ENCODE data around the gene ATP2A3. TPM values are rescaled to one million over a fixed set of nuclear protein-coding genes. Genes with fewer than 3 reads are reported as not detected.
"Not testable (repeated sequence)": the region's sequence is repeated elsewhere in the genome, so short reads cannot be mapped to it uniquely, and the experiment has no call there.

ATP2A3 gene
- total RNA-seq, 1 donor from 2014 or later, result 7.7 TPM

GRCh38 chr17:3994221-3994576 is 30.0 kb upstream of the ATP2A3 start:
- DNase-seq (ENCODE audit: missing footprints), result no peak
- no peak for ATAC-seq
- intact Hi-C loops (cut with DNase I), result no loop called here

GRCh38 chr17:3993493-3994220 is 29.4 kb upstream of the ATP2A3 start:
- ATAC-seq, result no peak
- intact Hi-C loops (cut with DNase I), result no loop called here
- no peak for DNase-seq (ENCODE audit: missing footprints)

- ATAC-seq (no peak), DNase-seq (ENCODE audit: missing footprints) (no peak)
- intact Hi-C loops (cut with DNase I), result no loop called here
Measured at GRCh38 chr17:3992370-3992769, 28.1 kb upstream of the ATP2A3 start.

- intact Hi-C loops (cut with DNase I); ATAC-seq; DNase-seq (ENCODE audit: missing footprints): not testable (repeated sequence)
Measured at GRCh38 chr17:3991699-3992098, 27.5 kb upstream of the ATP2A3 start.

GRCh38 chr17:3990386-3991127 is 26.3 kb upstream of the ATP2A3 start:
- no peak for ATAC-seq
- no peak for DNase-seq (ENCODE audit: missing footprints)
- intact Hi-C loops (cut with DNase I), result no loop called here

- ATAC-seq (no peak), DNase-seq (ENCODE audit: missing footprints) (no peak)
- intact Hi-C loops (cut with DNase I), result no loop called here
Measured at GRCh38 chr17:3989041-3989886, 25.0 kb upstream of the ATP2A3 start.

- DNase-seq (ENCODE audit: missing footprints) (no peak), ATAC-seq (no peak)
- intact Hi-C loops (cut with DNase I), result no loop called here
Measured at GRCh38 chr17:3988297-3989040, 24.2 kb upstream of the ATP2A3 start.

- no peak for DNase-seq (ENCODE audit: missing footprints)
- no peak for ATAC-seq
- intact Hi-C loops (cut with DNase I), result no loop called here
Measured at GRCh38 chr17:3986939-3987335, 22.7 kb upstream of the ATP2A3 start.

- intact Hi-C loops (cut with DNase I), result no loop called here
- no peak for DNase-seq (ENCODE audit: missing footprints)
- ATAC-seq, result no peak
Measured at GRCh38 chr17:3986270-3986938, 22.2 kb upstream of the ATP2A3 start.

GRCh38 chr17:3985846-3986245 is 21.6 kb upstream of the ATP2A3 start:
- ATAC-seq (no peak), DNase-seq (ENCODE audit: missing footprints) (peak; percentile 50)
- intact Hi-C loops (cut with DNase I), result no loop called here

GRCh38 chr17:3983606-3984484 is 19.6 kb upstream of the ATP2A3 start:
- ATAC-seq (peak; percentile 42), DNase-seq (ENCODE audit: missing footprints) (peak; percentile 50)
- intact Hi-C loops (cut with DNase I), result no loop called here

GRCh38 chr17:3982541-3983017 is 18.3 kb upstream of the ATP2A3 start:
- intact Hi-C loops (cut with DNase I), result no loop called here
- peak; percentile 7 for DNase-seq (ENCODE audit: missing footprints)
- no peak for ATAC-seq

- ATAC-seq, result no peak
- peak; percentile 63 for DNase-seq (ENCODE audit: missing footprints)
- intact Hi-C loops (cut with DNase I), result no loop called here
Measured at GRCh38 chr17:3982113-3982512, 17.9 kb upstream of the ATP2A3 start.

GRCh38 chr17:3981455-3981854 is 17.2 kb upstream of the ATP2A3 start:
- DNase-seq (ENCODE audit: missing footprints), result peak; percentile 34
- intact Hi-C loops (cut with DNase I), result no loop called here
- ATAC-seq, result no peak

- no peak for ATAC-seq
- intact Hi-C loops (cut with DNase I), result no loop called here
- DNase-seq (ENCODE audit: missing footprints), result peak; percentile 39
Measured at GRCh38 chr17:3980381-3981014, 16.3 kb upstream of the ATP2A3 start.

GRCh38 chr17:3979290-3979611 is 15.0 kb upstream of the ATP2A3 start:
- DNase-seq (ENCODE audit: missing footprints) (no peak), ATAC-seq (no peak)
- intact Hi-C loops (cut with DNase I), result no loop called here

Data from Right ventricle myocardium inferior (tissue), 1 donor.